ENCODE data around the gene NUP188.

NUP188 gene, protein sequence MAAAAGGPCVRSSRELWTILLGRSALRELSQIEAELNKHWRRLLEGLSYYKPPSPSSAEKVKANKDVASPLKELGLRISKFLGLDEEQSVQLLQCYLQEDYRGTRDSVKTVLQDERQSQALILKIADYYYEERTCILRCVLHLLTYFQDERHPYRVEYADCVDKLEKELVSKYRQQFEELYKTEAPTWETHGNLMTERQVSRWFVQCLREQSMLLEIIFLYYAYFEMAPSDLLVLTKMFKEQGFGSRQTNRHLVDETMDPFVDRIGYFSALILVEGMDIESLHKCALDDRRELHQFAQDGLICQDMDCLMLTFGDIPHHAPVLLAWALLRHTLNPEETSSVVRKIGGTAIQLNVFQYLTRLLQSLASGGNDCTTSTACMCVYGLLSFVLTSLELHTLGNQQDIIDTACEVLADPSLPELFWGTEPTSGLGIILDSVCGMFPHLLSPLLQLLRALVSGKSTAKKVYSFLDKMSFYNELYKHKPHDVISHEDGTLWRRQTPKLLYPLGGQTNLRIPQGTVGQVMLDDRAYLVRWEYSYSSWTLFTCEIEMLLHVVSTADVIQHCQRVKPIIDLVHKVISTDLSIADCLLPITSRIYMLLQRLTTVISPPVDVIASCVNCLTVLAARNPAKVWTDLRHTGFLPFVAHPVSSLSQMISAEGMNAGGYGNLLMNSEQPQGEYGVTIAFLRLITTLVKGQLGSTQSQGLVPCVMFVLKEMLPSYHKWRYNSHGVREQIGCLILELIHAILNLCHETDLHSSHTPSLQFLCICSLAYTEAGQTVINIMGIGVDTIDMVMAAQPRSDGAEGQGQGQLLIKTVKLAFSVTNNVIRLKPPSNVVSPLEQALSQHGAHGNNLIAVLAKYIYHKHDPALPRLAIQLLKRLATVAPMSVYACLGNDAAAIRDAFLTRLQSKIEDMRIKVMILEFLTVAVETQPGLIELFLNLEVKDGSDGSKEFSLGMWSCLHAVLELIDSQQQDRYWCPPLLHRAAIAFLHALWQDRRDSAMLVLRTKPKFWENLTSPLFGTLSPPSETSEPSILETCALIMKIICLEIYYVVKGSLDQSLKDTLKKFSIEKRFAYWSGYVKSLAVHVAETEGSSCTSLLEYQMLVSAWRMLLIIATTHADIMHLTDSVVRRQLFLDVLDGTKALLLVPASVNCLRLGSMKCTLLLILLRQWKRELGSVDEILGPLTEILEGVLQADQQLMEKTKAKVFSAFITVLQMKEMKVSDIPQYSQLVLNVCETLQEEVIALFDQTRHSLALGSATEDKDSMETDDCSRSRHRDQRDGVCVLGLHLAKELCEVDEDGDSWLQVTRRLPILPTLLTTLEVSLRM (N-terminal part only)

DNA sequence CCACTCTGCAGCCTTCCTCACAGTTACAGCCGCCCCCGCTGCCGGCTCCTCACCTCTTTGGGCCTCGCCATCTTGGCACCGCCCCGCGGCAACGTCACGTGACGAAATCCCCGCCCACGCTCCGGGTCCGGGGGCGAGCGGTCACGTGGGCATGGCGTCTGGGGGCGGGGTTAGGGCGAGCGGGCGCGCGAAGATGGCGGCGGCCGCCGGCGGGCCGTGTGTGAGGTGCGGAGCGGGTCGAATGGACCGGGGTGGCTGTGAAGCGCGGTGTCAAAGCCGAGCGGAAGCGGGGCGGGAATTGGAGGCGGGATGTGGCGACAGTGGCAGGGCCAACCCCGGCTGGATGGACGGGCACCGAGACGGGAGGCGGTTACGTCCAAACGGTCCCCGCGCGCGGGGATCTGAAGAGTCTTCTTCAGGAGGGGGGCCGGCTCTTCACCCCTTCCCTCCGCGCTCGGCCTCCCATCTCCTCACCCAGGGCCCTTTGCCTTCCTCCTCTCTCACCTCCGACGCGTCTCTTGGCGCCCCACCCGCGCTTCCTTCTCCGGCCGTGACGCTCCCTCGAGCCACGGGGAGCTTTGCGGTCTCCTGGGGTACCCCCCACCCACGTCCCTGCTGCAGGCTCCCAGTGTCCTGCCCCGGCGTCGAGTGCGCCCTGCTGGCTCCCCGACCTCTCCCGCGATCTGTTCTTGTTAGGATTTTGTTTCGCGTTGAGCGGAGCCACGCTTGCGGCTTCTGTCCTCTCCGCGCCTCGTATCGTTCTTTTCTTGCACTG, at the start of gene NUP188, which contains the start of gene DOLK:
TSS of gene NUP188 (plus strand) at position 173 of the 775 bp plus-strand sequence. CDS start at position 194, 21 bp downstream.
TSS of gene DOLK (minus strand) at position 77 of the 775 bp plus-strand sequence. CDS start 300 bp downstream, outside the sequence.
- peak; percentile 93 for DNase-seq

DNA sequence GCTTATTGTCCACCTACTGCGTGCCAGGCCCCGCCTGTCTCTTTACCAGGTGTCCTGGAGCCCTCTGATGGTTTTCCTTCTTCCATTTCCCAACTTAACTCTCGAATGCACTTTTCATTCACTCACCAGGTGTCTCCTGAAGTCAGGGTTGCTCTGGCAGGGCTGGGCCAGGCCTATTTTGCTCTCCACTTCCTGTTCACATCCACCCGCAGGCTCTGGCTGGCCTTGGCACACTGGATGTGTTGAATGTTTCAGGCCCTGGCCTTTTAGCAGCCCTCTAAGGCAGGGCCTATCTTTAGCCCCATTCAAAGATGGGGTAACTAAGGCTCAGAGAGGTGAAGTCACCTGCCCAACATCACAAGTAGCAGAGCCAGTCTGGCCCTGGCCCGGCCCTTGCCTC, 49.1 kb upstream of the NUP188 start:
- DNase-seq: no peak

DNA sequence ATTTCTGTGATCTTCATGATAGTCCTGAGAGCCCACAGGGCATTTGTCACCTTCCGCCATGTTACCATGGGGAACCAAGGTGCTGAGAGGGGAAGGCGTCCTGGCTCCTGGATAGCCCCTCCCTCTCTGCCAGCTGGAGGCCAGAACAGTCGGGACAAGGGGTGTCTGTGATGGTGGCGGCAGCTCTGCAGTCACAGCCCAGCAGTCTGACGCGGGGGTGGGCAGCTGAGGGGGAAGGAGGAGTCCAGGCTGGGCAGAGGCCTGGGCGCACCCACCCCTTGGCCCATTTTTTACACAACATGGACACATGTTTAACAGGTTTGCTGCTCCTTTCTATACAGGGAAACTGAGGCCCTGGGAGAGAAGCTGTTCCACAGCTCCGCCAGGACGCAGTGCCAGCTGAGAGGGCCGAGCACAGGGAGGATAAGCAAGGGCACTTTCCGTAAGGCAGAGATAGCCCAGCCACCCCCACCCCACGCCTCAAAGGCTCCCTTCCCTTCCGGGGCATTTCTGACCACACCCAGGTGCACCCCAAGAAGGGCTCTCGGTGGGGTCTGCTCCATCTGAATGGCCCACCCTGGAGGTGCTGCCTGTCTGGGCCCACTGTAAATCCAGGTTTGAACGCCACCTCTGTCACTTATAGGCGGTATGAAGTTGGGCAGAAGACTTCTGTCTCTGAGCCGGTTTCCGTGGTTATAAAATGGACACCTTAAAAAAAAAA, 48.5 kb upstream of the NUP188 start:
- DNase-seq: no peak

DNA sequence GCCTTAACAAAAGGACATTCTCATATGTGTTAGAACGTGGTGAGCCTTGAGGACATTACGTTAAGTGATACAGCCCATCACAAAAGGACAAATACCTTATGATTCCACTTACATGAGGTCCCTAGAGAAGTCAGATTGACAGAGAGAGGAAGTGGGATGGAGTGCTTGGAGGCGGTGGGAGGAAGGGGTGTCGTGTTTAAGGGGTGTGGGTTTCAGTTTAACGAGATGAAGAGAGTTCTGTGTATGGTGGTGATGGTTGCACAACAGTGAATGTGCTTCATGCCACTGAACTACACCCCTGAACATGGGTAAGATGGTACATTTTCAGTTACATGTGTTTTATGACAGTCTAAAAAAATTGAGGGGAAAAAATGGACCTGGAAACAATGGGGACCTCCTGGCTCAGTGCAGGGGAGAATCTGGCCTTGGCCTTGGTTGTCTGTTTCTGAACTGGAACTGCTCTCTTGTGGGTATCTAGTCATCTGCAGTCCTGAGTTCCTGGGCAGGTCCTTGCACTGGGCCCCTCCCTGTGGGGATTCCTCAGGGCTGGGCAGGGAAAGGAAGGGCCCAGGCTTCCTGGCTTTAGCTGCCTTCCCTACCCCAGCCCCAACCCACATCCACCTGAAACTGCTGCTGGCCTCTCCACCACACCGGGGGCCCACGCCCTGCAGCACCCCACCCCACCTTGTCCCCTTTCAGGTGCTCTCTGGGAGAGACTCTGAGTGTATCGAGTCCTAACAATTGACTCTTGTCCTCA, 47.8 kb upstream of the NUP188 start:
- DNase-seq: peak; percentile 35

DNA sequence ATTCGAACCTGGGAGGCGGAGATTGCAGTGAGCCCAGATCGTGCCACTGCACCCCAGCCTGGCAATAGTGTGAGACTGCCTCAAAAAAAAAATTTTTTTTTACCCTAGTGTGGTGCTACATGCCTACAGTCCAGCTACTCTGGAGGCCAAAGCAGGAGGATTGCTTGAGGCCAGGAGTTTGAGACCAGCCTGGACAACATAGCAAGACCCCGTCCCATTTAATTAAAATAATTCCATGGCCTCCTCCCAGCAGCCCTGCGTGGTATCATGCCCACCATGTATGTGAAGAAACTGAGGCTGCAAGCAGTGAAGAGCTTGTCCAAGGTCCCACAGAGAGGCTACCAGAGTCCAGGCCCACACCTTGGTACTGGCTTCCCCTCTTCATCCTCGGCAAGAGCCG, 46.1 kb upstream of the NUP188 start:
- DNase-seq: no peak

DNA sequence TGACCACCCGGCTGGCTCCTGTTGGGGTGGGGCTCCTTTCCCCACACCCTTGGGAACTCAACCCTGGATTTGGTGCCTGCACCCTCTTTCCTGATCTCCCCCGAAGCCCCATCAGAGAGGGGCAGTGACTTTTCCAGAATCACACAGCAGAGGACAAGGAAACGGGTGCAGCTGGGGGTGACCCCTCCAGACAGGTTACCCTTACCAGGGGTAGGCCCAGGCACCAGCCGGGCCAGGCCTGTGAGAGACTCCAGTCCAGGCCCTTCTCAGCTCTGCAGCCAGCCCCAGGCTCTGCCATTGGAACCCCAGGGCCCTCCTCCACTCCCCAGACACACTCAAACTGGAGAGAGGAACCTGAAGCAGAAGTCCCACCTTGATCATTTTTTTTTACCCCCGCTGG, 45.7 kb upstream of the NUP188 start:
- no peak for DNase-seq

DNA sequence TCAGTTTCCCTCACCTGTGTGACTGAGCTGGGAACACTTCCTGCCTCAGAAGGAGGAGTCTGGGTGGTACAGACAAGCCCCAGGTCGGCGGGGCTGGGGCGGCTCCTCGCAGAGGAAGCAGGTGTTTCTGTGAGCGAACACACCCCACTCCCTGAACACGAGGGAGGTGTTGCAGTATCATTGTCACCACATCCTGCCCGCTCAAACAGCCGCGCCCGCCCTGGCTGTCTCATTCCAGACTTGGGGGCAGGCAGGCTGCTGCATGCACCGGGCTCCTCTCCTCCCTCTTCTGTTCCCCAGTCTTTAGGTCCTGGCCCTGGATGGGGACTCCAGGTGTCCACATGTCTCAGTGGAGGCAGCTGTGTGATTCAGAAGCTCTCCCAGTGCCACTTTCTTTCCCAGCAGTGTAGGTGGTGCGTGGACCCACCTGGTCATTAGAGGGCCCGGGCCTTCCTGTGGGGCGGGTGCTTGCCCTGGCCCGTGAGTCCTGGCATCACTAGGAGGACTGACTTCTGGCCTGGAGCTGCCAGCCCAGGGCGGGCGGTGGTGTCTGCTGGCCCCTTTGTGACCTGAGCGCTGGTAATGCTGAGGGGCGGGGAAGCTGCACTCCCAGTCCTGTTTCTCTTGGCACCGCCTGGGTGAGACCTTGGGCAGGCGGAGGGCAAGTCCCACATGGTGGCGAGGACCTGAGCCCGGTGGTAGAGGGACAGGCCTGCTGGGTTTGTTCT, 45.0 kb upstream of the NUP188 start:
- peak; percentile 91 for DNase-seq

DNA sequence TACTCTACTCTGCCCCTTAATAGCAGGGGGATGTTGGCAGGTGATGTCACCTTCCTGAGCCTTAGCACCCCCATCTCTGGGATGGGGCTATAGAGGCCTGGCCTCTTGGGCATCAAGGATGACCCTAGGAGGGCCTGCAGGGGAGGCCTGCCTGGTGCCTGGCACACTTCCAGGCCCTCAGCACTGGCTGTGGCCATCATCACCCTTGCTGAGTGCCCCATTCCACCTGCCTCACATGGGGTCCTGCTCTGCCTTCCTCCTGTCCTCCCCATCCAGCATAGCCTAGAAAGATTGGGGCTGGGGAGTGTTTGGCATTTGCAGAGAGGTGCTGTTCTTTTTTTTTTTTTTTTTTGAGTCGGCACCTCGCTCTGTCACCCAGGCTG, 44.4 kb upstream of the NUP188 start:
- no peak for DNase-seq

DNA sequence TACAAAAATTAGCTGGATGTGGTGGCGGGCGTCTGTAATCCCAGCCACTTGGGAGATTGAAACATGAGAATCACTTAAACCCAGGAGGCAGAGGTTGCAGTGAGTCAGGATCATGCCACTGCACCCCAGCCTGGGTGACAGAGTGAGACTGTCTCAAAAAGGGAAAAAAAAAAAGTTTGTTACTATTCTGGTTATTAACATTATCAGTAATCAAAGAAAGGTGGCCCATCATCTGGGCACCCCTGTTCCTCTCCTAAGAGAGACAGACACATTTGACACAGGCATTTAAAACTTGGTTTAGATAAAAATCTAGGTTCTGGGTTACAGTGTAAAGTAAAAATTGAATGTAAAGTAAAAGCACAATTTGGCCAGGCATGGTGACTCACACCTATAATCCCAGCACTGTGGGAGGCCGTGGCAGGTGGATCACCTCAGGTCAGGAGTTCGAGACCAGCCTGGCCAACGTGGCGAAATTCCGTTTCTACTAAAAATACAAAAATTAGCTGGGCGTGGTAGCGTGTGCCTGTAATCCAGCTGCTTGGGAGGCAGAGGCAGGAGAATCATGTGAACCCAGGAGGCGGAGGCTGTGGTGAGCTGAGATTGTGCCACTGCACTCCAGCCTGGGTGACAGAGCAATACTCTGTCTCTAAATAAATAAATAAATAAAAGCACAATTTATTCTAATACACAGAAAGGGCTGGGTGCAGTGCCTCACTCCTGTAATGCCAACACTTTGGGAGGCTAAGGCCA, 43.5 kb upstream of the NUP188 start:
- peak; percentile 16 for DNase-seq

DNA sequence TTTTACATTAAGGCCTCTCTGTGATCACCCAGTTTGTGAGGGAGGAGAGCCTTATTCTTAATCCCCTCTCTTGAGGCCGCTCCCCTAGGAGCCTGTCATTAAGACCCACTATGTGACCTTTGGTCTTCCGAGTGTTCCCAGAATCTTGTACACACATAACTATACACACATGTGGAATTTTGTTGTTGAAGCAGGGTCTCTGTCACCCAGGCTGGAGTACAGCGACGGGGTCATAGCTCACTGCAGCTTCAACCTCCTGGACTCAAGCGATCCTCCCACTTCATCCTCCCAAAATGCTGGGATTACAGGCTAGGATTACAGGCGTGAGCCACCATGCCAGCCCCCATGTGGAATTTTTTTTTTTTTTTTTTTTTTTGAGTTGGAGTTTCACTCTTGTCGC, 41.5 kb upstream of the NUP188 start:
- DNase-seq: no peak

DNA sequence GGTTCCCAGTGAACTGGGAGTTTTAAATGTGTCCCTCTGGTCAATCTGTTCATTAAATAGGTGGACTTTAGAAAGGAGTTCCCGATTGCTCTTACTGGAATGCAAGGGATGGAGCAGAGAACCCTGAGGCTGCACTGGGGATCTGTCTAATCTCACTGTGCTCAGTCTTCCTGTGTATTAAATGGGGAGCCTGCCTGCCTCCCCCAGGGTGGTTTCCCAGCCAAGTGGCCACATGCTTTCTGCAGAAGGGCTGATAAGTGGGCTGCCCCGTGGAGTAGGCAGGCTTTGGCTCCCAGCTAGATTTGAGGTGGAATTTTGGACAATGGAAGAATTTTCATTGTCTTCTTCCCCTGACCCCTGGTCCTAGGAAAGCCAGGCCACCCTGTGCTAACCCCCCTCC, 40.8 kb upstream of the NUP188 start:
- DNase-seq: no peak

DNA sequence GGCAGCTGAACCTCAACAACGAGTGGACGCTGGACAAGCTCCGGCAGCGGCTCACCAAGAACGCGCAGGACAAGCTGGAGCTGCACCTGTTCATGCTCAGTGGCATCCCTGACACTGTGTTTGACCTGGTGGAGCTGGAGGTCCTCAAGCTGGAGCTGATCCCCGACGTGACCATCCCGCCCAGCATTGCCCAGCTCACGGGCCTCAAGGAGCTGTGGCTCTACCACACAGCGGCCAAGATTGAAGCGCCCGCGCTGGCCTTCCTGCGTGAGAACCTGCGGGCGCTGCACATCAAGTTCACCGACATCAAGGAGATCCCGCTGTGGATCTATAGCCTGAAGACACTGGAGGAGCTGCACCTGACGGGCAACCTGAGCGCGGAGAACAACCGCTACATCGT, 39.1 kb upstream of the NUP188 start:
- no peak for DNase-seq

DNA sequence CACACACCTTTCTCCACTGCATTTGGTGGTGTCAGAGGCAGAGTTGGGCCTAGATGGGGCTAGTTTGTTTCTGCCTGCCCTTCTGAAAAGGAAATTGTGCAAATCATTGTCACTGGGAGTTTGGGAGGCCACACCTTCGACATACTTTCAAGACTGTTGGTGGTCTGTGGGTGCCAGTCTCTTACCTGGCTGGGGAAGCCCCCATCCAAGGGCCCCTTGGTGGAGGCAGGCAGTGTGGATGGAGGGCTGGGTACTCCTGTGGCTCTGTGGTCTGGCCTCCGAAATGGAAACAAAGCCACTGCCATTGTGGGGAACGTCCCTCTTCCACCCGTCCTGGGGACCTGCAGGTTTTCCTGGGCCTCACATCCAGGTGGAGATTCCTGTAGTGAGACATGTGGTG, 37.6 kb upstream of the NUP188 start:
- DNase-seq: no peak

DNA sequence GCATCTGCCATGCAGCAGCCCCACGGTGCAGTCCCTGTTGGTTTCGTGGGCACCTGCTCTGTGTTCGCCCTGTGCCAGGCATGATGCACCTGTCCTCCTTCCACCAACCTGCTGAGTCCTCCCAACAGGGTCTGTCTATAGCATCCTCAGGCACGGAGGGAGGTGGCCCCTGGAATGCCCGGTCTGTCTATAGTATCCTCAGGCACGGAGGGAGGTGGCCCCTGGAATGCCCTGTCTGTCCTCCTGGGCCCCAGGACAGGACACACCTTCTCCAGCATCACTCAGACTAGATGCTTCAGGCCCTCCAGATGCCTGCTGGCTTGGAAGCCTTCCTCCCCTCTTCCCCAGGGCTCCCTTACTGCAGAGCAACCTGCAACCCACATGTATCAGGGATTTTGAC, 36.6 kb upstream of the NUP188 start:
- no peak for DNase-seq

DNA sequence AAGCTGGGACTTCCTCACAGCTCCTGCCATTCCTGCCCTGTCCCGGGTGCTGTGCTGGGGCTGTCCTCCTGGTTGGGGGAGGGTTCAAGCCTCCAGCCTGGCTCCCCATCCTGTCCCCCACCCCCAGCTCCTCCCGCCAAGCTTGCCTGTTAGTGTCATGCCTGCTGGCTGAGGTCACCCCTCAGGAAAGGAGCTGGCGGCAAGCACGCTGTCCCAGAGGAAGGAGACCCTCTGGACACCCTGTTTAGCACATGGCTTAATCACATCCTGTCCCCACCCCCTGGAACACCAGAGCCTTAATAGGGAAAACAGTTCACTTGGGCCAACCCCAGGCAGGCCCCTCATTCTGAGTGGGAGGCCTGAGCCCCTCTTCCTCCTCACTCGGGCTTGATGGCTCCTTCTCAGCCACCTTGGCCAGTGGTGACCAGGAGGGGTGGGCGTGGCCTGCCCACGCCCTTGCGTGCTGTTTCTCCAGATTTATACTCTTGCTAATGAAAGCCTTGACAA, 35.9 kb upstream of the NUP188 start:
- DNase-seq: no peak

DNA sequence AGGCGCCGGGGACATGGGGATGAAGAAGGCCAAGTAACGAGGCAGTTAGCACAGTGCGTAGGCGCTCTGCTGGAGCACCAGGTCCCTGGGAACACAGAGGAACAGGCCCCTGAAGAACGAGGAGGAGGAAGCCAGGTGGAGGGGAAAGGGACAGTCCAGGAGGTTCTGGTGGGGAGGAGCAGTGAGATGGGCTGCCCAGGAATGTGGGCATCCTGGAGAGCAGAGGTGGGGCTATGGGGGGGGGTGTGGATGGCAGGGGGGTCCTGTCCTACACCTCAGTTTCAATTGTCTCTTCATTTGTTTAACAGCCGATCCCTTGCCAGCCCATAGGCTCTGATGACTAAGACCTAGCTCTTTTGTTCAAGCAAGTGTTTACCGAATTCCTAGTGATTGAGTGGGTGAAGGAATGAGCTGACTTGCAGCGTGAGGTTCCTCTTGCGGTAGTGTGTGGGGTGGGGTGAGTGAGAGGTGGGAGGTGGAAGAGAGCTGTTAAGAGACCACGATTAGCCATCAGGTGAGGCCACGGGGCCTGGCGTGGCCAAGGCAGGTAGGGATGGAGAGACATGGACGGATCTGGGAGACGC, 35.1 kb upstream of the NUP188 start:
- DNase-seq: no peak

DNA sequence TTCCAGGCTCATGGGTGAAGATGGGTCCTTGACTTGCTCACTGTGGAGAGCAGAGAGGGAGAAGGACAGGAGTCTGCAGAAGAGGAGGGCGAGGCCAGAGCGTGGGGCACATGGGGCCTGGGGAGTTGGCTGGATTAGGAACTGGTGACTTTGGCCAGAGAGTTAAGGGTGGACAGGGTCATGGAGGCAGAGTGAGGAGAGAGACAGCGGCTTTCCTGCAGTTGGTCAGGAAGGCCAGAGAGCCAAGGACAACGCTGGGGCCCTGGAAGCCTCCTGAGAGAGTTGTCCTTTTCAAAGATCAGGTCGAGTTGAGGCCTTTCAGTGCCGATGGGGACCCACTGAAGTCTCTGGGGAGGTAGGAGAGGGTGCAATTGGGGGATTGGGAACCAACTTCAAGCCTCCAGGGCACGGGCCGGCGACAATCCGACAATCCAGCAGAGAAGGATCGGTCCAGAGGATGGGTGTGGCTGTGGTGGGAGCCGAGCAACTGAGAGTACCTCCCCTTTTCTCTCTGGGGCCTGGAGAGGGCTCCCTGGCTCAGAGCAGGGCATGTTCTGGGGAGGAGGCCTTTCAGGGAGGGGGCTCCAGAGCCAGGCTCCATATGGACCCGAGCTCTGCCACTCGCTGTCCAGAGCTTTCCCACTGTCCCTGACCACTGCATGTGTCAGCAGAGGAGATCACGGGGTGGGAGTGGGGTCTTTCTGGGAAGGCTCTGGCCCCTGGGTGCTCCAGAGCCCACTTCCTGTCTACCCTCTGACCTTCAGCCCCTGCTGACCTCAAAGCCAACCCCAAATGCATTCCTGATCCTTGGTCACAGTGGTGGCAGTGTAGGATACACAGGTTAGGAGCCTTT, 34.2 kb upstream of the NUP188 start:
- DNase-seq: no peak
